VCaP (cell line): Measurements from ENCODE around the gene SNAPC4.

Source experiments
- H3K27ac ChIP-seq: fragments of 450-650 bp; 2 replicates; pipeline ENCODE4 v1.5.1; 2017
- CTCF ChIP-seq: fragments of 450-650 bp; conservative IDR thresholded peaks from 2 replicates; pipeline ENCODE4 v1.5.1; 2017; ENCODE audit warnings: mild to moderate bottlenecking, moderate library complexity

SNAPC4 gene

GRCh38 chr9:136405481-136405880, 5.5 kb upstream of the SNAPC4 start:
- no peak overlapping the region for H3K27ac ChIP-seq
- no peak for TF ChIP-seq CTCF

GRCh38 chr9:136404801-136405136, 4.8 kb upstream of the SNAPC4 start:
- TF ChIP-seq CTCF = no peak
- no peak overlapping the region for H3K27ac ChIP-seq

GRCh38 chr9:136403915-136404800, 4.2 kb upstream of the SNAPC4 start:
- no peak for TF ChIP-seq CTCF
- no peak overlapping the region for H3K27ac ChIP-seq

GRCh38 chr9:136403538-136403914, 3.6 kb upstream of the SNAPC4 start:
- H3K27ac ChIP-seq = no peak overlapping the region
- no peak for TF ChIP-seq CTCF

GRCh38 chr9:136402067-136402466, 2.1 kb upstream of the SNAPC4 start:
- no peak for TF ChIP-seq CTCF
- H3K27ac ChIP-seq = no peak overlapping the region

GRCh38 chr9:136401173-136401922, 1.4 kb upstream of the SNAPC4 start:
- TF ChIP-seq CTCF = no peak
- H3K27ac ChIP-seq = peak overlapping the region; percentile 98

GRCh38 chr9:136399176-136400037, 563 bp downstream of the SNAPC4 start:
- H3K27ac ChIP-seq = peak overlapping the region; percentile 98
- no peak for TF ChIP-seq CTCF
